ENCODE results near the gene IFT122.
A peak's percentile ranks its signal among the peaks of the same experiment; 100 is the strongest.
"Not testable (repeated sequence)": the region's sequence is repeated elsewhere in the genome, so short reads cannot be mapped to it uniquely, and the experiment has no call there.

Gene IFT122

GRCh38 chr3:129439817-129440617, at the start of gene IFT122, which contains the start of gene MBD4:
Gene IFT122 (plus strand): TSS chr3:129440224. CDS start chr3:129440331, 107 bp downstream.
Gene MBD4 (minus strand): TSS chr3:129439948. CDS start chr3:129439833, 115 bp downstream.
- peak; percentile 97 to 98 for DNase-seq (ENCODE audit: low read depth in 2 of 2)

GRCh38 chr3:129391583-129391982, 48.4 kb upstream of the IFT122 start:
- not testable (repeated sequence) for DNase-seq (ENCODE audit: low read depth in 2 of 2)

- not testable (repeated sequence) for DNase-seq (ENCODE audit: low read depth in 2 of 2)
Observed at GRCh38 chr3:129392106-129392887, 47.7 kb upstream of the IFT122 start.

GRCh38 chr3:129393271-129393670, 46.8 kb upstream of the IFT122 start:
- no peak for DNase-seq (ENCODE audit: low read depth in 2 of 2)

- not testable (repeated sequence) for DNase-seq (ENCODE audit: low read depth in 2 of 2)
Observed at GRCh38 chr3:129393760-129394564, 46.1 kb upstream of the IFT122 start.

GRCh38 chr3:129398803-129399144, 41.2 kb upstream of the IFT122 start:
- DNase-seq (ENCODE audit: low read depth in 2 of 2) = no peak

- peak; percentile 35 to 55 for DNase-seq (ENCODE audit: low read depth in 2 of 2)
Observed at GRCh38 chr3:129399145-129399894, 40.7 kb upstream of the IFT122 start.

- no peak for DNase-seq (ENCODE audit: low read depth in 2 of 2)
Observed at GRCh38 chr3:129399895-129400357, 40.1 kb upstream of the IFT122 start.

GRCh38 chr3:129402210-129402609, 37.8 kb upstream of the IFT122 start:
- no peak for DNase-seq (ENCODE audit: low read depth in 2 of 2)

- DNase-seq (ENCODE audit: low read depth in 2 of 2) = no peak
Observed at GRCh38 chr3:129402616-129403015, 37.4 kb upstream of the IFT122 start.

- DNase-seq (ENCODE audit: low read depth in 2 of 2) = no peak
Observed at GRCh38 chr3:129403450-129403849, 36.6 kb upstream of the IFT122 start.

- DNase-seq (ENCODE audit: low read depth in 2 of 2) = no peak
Observed at GRCh38 chr3:129404130-129404529, 35.9 kb upstream of the IFT122 start.

GRCh38 chr3:129404610-129405009, 35.4 kb upstream of the IFT122 start:
- DNase-seq (ENCODE audit: low read depth in 2 of 2) = no peak

- DNase-seq (ENCODE audit: low read depth in 2 of 2) = no peak
Observed at GRCh38 chr3:129409541-129409940, 30.5 kb upstream of the IFT122 start.

GRCh38 chr3:129410971-129411370, 29.1 kb upstream of the IFT122 start:
- DNase-seq (ENCODE audit: low read depth in 2 of 2) = no peak

GRCh38 chr3:129412542-129413198, 27.4 kb upstream of the IFT122 start:
- no peak for DNase-seq (ENCODE audit: low read depth in 2 of 2)

- DNase-seq (ENCODE audit: low read depth in 2 of 2) = not testable (repeated sequence)
Observed at GRCh38 chr3:129413238-129413637, 26.8 kb upstream of the IFT122 start.

- no peak for DNase-seq (ENCODE audit: low read depth in 2 of 2)
Observed at GRCh38 chr3:129413687-129414506, 26.1 kb upstream of the IFT122 start.

- no peak for DNase-seq (ENCODE audit: low read depth in 2 of 2)
Observed at GRCh38 chr3:129415378-129415777, 24.6 kb upstream of the IFT122 start.

- no peak for DNase-seq (ENCODE audit: low read depth in 2 of 2)
Observed at GRCh38 chr3:129415830-129416229, 24.2 kb upstream of the IFT122 start.

All from stimulated activated CD8-positive, alpha-beta memory T cell treated with anti-CD3 and anti-CD28 coated beads, Interleukin-15, amount 100 ng/mL, for 4 hours (primary cell).